Activated CD8-positive, alpha-beta T cell treated with anti-CD3 and anti-CD28 coated beads, Interleukin-2, amount 10 ng/mL, durations not matched to agents 7 days and 5 days (primary cell): ENCODE results near the gene DYNC2LI1. TPM values are rescaled to one million over a fixed set of nuclear protein-coding genes. Genes with fewer than 3 reads are reported as not detected.
A peak's percentile ranks its signal among the peaks of the same experiment; 100 is the strongest.
"Not testable (repeated sequence)": the region's sequence is repeated elsewhere in the genome, so short reads cannot be mapped to it uniquely, and the experiment has no call there.

Experiments used
- ATAC-seq: fragments of 150-1000 bp; cut with Tn5 transposase; one replicate; pipeline ENCODE4 v1.10.0; 2021; ENCODE audit warnings: moderate library complexity
- CTCF ChIA-PET: fragments of 350-600 bp; sonication (Branson Sonifier 250); formaldehyde crosslinking; loops from one replicate; lab custom pipeline; 2021; ENCODE audit warnings: antibody characterized with exemption; lab: Charles Lee
- POLR2A ChIA-PET: fragments of 350-600 bp; sonication (Branson Sonifier 250); formaldehyde crosslinking; loops from one replicate; lab custom pipeline; 2021; ENCODE audit warnings: antibody characterized with exemption; lab: Charles Lee
- DNase-seq: peaks from one replicate; pipeline ENCODE4 v3.0.0-alpha.2; 2020
- H3K27ac Mint-ChIP-seq: one replicate; pipeline ENCODE4 v1.8.0; 2021; ENCODE audit warnings: mild to moderate bottlenecking, mixed read lengths
- H3K27me3 Mint-ChIP-seq: one replicate; pipeline ENCODE4 v1.8.0; 2021; ENCODE audit warnings: low read depth, mixed read lengths
- H3K36me3 Mint-ChIP-seq: one replicate; pipeline ENCODE4 v1.8.0; 2021; ENCODE audit warnings: low read depth, mixed read lengths
- H3K4me1 Mint-ChIP-seq: one replicate; pipeline ENCODE4 v1.8.0; 2021; ENCODE audit warnings: low read depth, mixed read lengths
- H3K4me3 Mint-ChIP-seq: one replicate; pipeline ENCODE4 v1.8.0; 2021; ENCODE audit warnings: mild to moderate bottlenecking, mixed read lengths
- H3K9me3 Mint-ChIP-seq: one replicate; pipeline ENCODE4 v1.8.0; 2022; ENCODE audit warnings: mixed read lengths; ENCODE audit not compliant: insufficient read depth
- total RNA-seq, 2 experiments: library from RNA; stranded (reverse); gene quantifications; one replicate each; pipeline ENCODE4 v1.2.3, GENCODE V29; 2021

Gene DYNC2LI1
- 1 to 10 TPM; 2.8 to 3.2 TPM for total RNA-seq

DNA sequence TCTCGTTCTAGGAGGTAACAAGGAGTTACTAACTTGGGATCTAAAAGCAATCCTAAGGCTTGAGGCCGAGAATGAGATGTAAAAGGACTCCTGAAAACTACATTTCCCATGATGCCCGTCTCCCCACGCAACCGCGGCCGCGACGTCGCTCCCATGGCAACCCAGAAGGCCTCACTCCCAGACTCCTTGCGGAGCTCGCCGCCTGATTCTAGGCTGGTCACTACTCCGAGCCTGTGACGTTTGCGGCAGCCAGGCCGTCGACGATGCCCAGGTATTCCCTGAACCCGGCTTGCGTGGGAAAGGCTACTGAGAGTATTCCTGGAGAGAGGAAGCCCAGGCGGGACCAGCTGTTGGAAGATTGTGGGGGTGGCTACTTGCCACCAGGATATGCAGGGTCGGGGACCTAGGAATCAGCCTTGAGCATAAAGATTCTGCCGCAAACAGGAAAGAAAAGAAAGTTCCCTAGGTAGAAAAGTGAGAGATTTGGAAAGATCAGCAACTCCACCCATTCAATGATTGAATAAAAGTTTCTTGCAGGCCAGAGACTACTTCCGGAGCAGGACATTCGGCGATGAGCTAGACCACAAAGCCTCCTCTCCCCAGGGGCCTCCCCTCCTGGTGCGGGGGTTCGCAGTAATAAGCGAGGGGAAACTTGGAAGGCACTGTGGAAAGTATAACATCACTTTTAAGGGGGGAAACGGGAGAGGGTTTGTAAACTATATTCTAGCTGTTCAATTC, at the start of gene DYNC2LI1:
TSS of gene DYNC2LI1 (plus strand) at position 164 of the 738 bp plus-strand sequence. CDS start at position 264, 100 bp downstream.
- H3K27me3 Mint-ChIP-seq, result peaks cover 3% of the 10 kb centered on the region
- ChIA-PET POLR2A (no interaction called here), CTCF (interaction anchor here (0.6 to 1.3 kb wide), 2 partner anchors 169 to 443 kb away, joined by 3 to 4 read pairs; no protein-coding TSS in a partner anchor)
- ATAC-seq (peak; percentile 97), DNase-seq (peak; percentile 86)
- peaks cover 12% of the 10 kb centered on the region for H3K4me1 Mint-ChIP-seq
- H3K27ac Mint-ChIP-seq, result peak within 1 kb of the TSS; percentile 41
- no peaks in the 10 kb centered on the region for H3K36me3 Mint-ChIP-seq
- H3K9me3 Mint-ChIP-seq, result no peaks in the 10 kb centered on the region
- H3K4me3 Mint-ChIP-seq, result peak within 1 kb of the TSS; percentile 80

DNA sequence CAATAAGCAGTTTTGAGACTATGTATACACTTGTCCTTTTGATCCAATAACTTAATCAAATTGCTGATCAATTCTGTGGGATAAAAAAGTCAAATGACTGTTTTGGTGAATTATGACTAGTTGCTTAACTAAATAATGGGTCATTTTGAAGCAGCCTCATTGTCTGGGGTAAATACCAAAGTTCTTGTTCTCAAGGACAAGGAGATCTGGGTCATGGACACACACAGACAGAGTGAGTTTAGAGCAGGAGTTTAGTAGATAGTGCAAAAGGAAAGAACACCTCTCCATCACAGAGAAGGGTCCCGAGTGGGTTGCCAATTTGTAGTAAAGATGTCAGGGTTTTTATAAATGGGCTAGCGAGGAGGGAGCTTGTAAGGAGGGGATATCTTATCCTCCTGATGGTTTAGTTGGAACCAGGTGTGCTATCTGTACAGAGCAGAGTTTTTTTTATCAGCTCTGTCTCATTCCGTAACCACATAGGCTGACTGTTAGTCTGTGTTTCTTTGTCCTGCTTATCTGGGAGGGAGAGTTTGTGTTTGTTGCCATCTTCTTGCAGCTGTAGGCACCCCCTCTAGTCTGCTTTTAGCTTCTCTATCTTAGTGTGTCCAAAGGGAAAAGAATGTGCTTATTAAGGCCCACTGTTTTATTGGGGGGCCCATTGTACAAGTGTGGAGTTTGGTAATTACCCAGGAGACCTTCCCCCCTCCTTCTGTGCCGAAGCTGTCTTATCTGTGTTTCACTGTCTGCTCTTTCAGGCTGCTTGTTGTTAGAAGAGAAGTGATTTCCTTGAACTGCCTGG, 48.9 kb upstream of the DYNC2LI1 start:
- H3K9me3 Mint-ChIP-seq, result no peaks in the 10 kb centered on the region
- no peak overlapping the region for H3K27ac Mint-ChIP-seq
- POLR2A ChIA-PET, result no interaction called here
- CTCF ChIA-PET, result no interaction called here
- ATAC-seq (no peak), DNase-seq (no peak)
- H3K4me3 Mint-ChIP-seq, result no peak overlapping the region
- peaks cover 22% of the 10 kb centered on the region for H3K27me3 Mint-ChIP-seq
- H3K36me3 Mint-ChIP-seq, result no peaks in the 10 kb centered on the region
- no peaks in the 10 kb centered on the region for H3K4me1 Mint-ChIP-seq

GRCh38 chr2:43725711-43726246, 48.1 kb upstream of the DYNC2LI1 start:
- ChIA-PET CTCF (no interaction called here), POLR2A (no interaction called here)
- no peaks in the 10 kb centered on the region for H3K36me3 Mint-ChIP-seq
- peaks cover 22% of the 10 kb centered on the region for H3K27me3 Mint-ChIP-seq
- ATAC-seq, result no peak
- H3K27ac Mint-ChIP-seq, result no peak overlapping the region
- H3K9me3 Mint-ChIP-seq, result no peaks in the 10 kb centered on the region
- DNase-seq, result no peak
- H3K4me1 Mint-ChIP-seq, result no peaks in the 10 kb centered on the region
- H3K4me3 Mint-ChIP-seq, result no peak overlapping the region

- CTCF ChIA-PET, result not testable (repeated sequence)
These were observed 46.7 kb upstream of the DYNC2LI1 start for GRCh38 chr2:43726961-43727633.

DNA sequence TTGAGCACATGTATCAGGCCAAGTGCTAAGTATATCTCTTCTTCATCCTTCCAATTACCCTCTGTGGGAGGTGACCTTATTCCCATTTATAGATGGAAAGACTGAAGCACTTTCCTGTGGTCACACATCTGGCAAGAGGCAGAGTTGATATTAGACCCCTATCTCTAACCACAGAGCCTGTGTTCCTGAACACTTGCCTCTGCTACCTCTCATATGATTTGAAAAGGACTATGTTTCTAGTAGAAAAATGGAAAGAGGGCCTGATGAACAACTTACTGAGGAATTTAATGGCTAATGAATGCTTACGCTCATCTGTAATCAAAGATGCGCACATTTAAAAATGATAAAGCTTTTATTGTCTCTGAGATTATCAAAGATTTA, 46.2 kb upstream of the DYNC2LI1 start:
- CTCF ChIA-PET, result no interaction called here
- Mint-ChIP-seq H3K27me3 (peaks cover 26% of the 10 kb centered on the region), H3K4me3 (no peak overlapping the region), H3K9me3 (no peaks in the 10 kb centered on the region), H3K27ac (no peak overlapping the region), H3K36me3 (no peaks in the 10 kb centered on the region), H3K4me1 (no peaks in the 10 kb centered on the region)
- ATAC-seq (no peak), DNase-seq (no peak)
- POLR2A ChIA-PET, result no interaction called here

More at GRCh38 chr2:43726961-43727633, 46.7 kb upstream of the DYNC2LI1 start:
- H3K9me3 Mint-ChIP-seq, DNase-seq, H3K27ac Mint-ChIP-seq, POLR2A ChIA-PET, H3K4me1 Mint-ChIP-seq, H3K36me3 Mint-ChIP-seq, H3K4me3 Mint-ChIP-seq, ATAC-seq: not testable (repeated sequence)
- H3K27me3 Mint-ChIP-seq, result peaks cover 22% of the 10 kb centered on the region

GRCh38 chr2:43729491-43730174, 44.2 kb upstream of the DYNC2LI1 start:
- H3K4me3 Mint-ChIP-seq, result no peak overlapping the region
- H3K27ac Mint-ChIP-seq, result no peak overlapping the region
- ATAC-seq, result no peak

GRCh38 chr2:43731211-43731610, 42.6 kb upstream of the DYNC2LI1 start:
- Mint-ChIP-seq H3K4me1 (no peaks in the 10 kb centered on the region), H3K4me3 (no peak overlapping the region), H3K9me3 (no peaks in the 10 kb centered on the region), H3K27ac (no peak overlapping the region), H3K36me3 (no peaks in the 10 kb centered on the region), H3K27me3 (peaks cover 8% of the 10 kb centered on the region)
- ChIA-PET POLR2A (no interaction called here), CTCF (no interaction called here)
- DNase-seq, result no peak
- no peak for ATAC-seq

More at GRCh38 chr2:43729491-43730174, 44.2 kb upstream of the DYNC2LI1 start:
- CTCF ChIA-PET, result no interaction called here
- Mint-ChIP-seq H3K27me3 (peaks cover 16% of the 10 kb centered on the region), H3K4me1 (no peaks in the 10 kb centered on the region), H3K9me3 (no peaks in the 10 kb centered on the region), H3K36me3 (no peaks in the 10 kb centered on the region)
- no peak for DNase-seq
- POLR2A ChIA-PET, result no interaction called here

DNA sequence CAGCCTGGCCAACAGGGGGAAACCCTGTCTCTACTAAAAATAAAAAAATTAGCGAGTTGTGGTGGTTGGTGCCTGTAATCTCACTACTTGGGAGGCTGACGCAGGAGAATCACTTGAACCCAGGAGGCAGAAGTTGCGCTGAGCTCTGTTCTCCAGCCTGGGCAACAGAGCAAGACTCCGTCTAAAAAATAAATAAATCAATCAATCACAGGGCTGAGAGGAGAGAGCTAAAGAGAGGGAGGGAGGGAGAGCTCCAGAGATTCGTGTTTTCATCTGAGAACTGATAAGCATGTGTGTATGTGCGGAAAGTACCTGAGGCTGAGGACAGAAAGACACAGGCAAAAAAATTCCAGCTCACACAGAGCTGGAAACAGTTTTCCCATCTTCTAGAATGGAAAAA, 37.2 kb upstream of the DYNC2LI1 start:
- H3K4me3 Mint-ChIP-seq, result no peak overlapping the region

DNA sequence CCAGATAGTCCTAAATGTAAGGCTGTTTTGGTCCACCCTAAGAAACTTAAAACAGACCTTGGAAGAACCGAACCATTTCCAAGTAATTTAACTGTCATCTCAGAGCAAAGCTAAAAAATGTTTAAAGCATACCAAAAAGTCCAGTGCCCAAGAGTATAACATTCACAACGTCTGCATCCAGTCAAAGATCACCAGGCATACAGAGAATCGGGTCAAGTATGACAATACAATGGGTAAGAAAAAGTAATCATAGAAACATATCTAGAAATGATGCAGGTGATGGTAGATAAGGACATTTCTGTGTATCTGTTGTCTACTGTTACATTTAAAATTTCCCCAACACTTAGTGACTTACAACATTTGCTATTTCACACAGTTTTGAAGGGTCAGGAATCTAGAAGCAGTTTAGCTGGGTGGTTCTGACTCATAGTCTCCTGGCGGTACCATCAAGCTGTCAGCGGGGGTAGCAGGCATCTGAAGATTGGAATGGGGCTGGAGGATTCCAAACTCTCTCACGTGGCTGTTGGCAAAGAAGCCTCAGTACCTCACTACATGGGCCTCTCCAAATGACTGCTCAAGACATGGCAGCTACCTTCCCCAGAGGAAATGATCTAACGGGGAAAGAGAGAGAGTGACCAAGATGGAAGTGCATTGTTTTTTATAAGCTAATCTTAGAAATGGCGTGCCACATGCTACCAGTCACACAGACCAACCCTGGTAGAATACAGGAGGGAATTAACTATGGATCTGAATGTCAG, 36.6 kb upstream of the DYNC2LI1 start:
- Mint-ChIP-seq H3K27me3 (peaks cover 25% of the 10 kb centered on the region), H3K4me3 (no peak overlapping the region), H3K4me1 (no peaks in the 10 kb centered on the region), H3K27ac (no peak overlapping the region), H3K9me3 (no peaks in the 10 kb centered on the region), H3K36me3 (no peaks in the 10 kb centered on the region)
- ChIA-PET POLR2A (no interaction called here), CTCF (no interaction called here)
- no peak for DNase-seq
- no peak for ATAC-seq

More for the DNA sequence above, 37.2 kb upstream of the DYNC2LI1 start:
- ChIA-PET POLR2A (no interaction called here), CTCF (no interaction called here)
- no peaks in the 10 kb centered on the region for H3K9me3 Mint-ChIP-seq
- ATAC-seq (no peak), DNase-seq (no peak)
- peaks cover 25% of the 10 kb centered on the region for H3K27me3 Mint-ChIP-seq
- no peak overlapping the region for H3K27ac Mint-ChIP-seq
- H3K36me3 Mint-ChIP-seq, result no peaks in the 10 kb centered on the region
- H3K4me1 Mint-ChIP-seq, result no peaks in the 10 kb centered on the region

DNA sequence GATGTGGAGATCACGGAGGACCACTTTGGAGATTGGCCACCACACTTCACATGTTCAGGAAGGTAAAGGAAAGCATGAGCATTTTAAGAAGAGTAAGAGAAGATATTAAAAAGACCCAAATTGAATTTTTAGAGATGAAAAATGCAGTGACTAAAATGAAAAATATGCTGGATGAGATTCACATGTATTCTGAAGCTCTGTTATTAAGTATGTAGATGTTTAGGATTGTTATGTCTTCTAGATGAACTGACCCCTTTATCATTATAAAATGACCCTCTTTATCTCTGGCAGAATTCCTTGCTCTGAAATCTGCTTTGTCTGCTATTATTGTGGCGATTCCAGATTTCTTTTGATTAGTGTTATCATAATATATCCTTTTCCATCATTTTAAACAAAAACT, 36.0 kb upstream of the DYNC2LI1 start:
- H3K9me3 Mint-ChIP-seq, result no peaks in the 10 kb centered on the region
- CTCF ChIA-PET, result no interaction called here
- ATAC-seq, result no peak
- H3K4me3 Mint-ChIP-seq, result no peak overlapping the region
- H3K27me3 Mint-ChIP-seq, result peaks cover 19% of the 10 kb centered on the region
- no peak for DNase-seq
- H3K27ac Mint-ChIP-seq, result no peak overlapping the region
- POLR2A ChIA-PET, result no interaction called here
- H3K36me3 Mint-ChIP-seq, result no peaks in the 10 kb centered on the region
- H3K4me1 Mint-ChIP-seq, result no peaks in the 10 kb centered on the region

DNA sequence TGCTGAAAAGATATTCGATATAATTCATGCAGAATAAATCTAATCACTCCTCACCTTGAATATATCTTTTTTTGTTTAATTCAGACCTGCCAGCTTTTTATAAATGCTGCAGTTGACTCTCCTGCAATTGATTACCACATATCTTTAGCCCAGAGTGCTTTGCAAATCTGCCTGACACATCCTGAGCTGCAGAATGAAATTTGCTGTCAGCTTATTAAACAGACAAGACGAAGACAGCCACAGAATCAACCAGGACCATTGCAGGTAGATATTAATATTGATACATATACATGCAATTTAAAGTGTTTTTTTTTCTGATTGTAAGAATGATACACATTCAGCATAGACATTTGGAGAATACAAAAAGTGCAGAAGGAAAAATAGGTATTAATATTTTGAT, 35.6 kb upstream of the DYNC2LI1 start:
- Mint-ChIP-seq H3K36me3 (no peaks in the 10 kb centered on the region), H3K27me3 (peaks cover 19% of the 10 kb centered on the region), H3K4me1 (no peaks in the 10 kb centered on the region), H3K4me3 (no peak overlapping the region), H3K9me3 (no peaks in the 10 kb centered on the region), H3K27ac (no peak overlapping the region)
- ChIA-PET CTCF (no interaction called here), POLR2A (no interaction called here)
- ATAC-seq (no peak), DNase-seq (no peak)
